Muscle layer of colon (tissue), 2 donors: Measurements from ENCODE around the gene MINK1.
"Not testable (repeated sequence)": the region's sequence is repeated elsewhere in the genome, so short reads cannot be mapped to it uniquely, and the experiment has no call there.

Experiments
- H3K27ac ChIP-seq: one replicate; pipeline ENCODE4 v1.7.0; 2013; ENCODE audit warnings: low read depth, mild to moderate bottlenecking, low read length, moderate library complexity
- H3K27me3 ChIP-seq, 2 donors: one replicate each; pipeline ENCODE4 v1.7.0; 2013; ENCODE audit warnings: low read length in 2 of 2, mild to moderate bottlenecking in 2 of 2; ENCODE audit not compliant: insufficient read depth in 2 of 2, control insufficient read depth in 1 of 2
- H3K36me3 ChIP-seq: one replicate; pipeline ENCODE4 v1.7.0; 2013; ENCODE audit warnings: mild to moderate bottlenecking, low read length; ENCODE audit not compliant: insufficient read depth
- H3K4me1 ChIP-seq: one replicate; pipeline ENCODE4 v1.7.0; 2013; ENCODE audit warnings: mild to moderate bottlenecking, low read length; ENCODE audit not compliant: insufficient read depth
- H3K4me3 ChIP-seq, 2 donors: one replicate each; pipeline ENCODE4 v1.7.0; 2013; ENCODE audit warnings: low read length in 2 of 2, low read depth in 1 of 2, mild to moderate bottlenecking in 1 of 2, moderate library complexity in 1 of 2
- H3K9ac ChIP-seq: one replicate; pipeline ENCODE4 v1.7.0; 2013; ENCODE audit warnings: low read length
- H3K9me3 ChIP-seq: one replicate; pipeline ENCODE4 v1.7.0; 2013; ENCODE audit warnings: mild to moderate bottlenecking, low read length
- donor health status: abdominal sarcoma.
- donor health status: Adenocarcinoma of cecum.

Gene MINK1

DNA sequence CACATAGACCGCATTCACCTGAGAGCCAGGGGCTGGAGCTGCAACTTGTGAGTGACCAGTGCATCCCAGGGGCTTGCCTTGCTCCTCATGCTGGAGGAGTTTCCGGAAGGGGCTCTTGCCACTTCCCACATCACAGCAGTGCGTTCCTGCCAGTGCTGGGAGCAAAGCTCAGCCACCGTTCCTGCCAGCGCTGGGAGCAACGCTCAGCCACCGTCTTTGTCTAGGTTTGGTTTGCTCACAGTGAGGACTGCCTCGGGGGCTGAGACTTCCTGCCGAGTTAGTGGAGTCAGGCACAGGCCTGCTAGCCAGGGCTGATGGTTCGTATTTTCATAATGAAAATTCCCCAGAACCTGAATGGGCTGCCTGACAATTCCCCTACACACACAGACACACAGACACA, 75.2 kb downstream of the MINK1 start:
- peaks cover 14% of the 10 kb centered on the region for H3K4me1 ChIP-seq
- H3K4me3 ChIP-seq = no peak overlapping the region
- no peak overlapping the region for H3K9ac ChIP-seq
- H3K9me3 ChIP-seq = no peaks in the 10 kb centered on the region
- no peaks in the 10 kb centered on the region for H3K36me3 ChIP-seq
- H3K27ac ChIP-seq = no peak overlapping the region
- H3K27me3 ChIP-seq = peaks cover 0 to 5% of the 10 kb centered on the region in 2 donors

DNA sequence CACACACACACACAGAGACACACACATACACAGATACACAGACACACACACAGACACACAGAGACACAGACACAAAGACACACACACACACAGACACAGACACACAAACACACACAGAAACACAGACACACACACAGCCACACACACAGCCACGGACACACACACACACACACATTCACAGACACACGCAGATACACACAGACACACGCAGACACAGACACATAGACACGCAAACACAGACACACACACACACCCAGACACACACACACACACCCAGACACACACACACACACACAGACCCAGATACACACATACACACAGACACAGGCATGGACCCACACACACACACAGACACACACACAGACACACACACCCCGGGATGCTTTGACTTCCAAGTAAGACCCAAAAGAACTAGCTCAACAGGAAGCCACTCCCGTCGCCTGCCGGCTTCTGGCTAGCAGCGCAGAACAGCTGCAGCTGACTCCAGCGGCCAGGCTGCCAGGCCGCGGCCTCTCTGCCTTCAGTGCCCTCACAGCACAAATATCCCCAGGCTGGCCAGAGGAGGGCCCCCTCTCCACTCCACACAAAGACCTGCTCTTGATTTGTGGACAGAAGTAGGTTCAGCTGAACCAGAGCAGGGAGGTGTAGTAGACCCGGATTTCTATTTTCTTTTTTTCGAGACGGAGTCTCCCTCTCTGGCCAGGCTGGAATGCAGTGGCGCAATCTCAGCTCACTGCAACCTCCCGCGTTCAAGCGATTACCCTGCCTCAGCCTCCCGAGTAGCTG, 75.8 kb downstream of the MINK1 start:
- no peak overlapping the region for H3K4me3 ChIP-seq

DNA sequence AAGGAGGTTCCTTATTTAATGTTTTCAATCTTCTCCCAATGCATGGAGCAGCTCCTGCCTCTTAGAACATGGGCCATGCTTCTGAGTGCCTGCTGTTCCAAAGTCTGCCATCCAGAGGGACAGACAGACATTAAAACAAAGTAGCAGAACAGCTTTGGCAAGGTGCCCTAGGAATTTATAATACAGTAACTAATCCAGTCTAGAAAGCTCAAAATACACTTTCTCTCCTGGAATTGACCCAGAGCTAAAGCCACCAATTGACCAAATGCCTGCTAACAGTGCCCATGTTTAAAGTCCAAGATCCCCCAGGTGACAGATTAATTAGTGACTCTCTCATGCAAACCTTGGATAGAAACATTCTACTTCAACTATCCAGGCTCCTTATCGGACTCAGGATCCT, 80.9 kb downstream of the MINK1 start:
- H3K36me3 ChIP-seq = no peaks in the 10 kb centered on the region
- no peak overlapping the region for H3K4me3 ChIP-seq
- H3K9ac ChIP-seq = no peak overlapping the region
- H3K27ac ChIP-seq = no peak overlapping the region
- H3K4me1 ChIP-seq = peaks cover 8% of the 10 kb centered on the region
- H3K9me3 ChIP-seq = no peaks in the 10 kb centered on the region
- H3K27me3 ChIP-seq = no peaks in the 10 kb centered on the region

More for the DNA sequence above, 75.8 kb downstream of the MINK1 start:
- H3K4me1 ChIP-seq = peaks cover 14% of the 10 kb centered on the region
- H3K27me3 ChIP-seq = peaks cover 0 to 4% of the 10 kb centered on the region in 2 donors
- H3K27ac ChIP-seq = no peak overlapping the region
- no peaks in the 10 kb centered on the region for H3K9me3 ChIP-seq
- peak overlapping the region; percentile 14 for H3K9ac ChIP-seq
- no peaks in the 10 kb centered on the region for H3K36me3 ChIP-seq

DNA sequence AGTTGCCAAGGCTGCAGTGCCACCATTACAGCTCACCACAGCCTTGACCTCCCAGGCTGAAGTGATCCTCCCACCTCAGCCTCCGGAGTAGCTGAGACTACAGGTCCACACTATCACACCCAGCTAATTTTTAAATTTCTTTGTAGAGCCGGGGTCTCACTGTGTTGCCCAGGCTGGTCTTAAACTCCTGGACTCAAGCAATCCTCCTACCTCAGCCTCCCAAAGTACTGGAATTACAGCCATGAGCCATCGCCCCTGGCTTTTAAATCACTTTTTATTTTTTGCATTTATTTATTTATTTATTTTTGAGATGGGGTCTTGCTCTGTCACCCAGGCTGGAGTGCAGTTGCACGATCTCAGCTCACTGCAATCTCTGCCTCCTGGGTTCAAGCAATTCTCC, 81.4 kb downstream of the MINK1 start:
- not testable (repeated sequence) for H3K9ac ChIP-seq, H3K36me3 ChIP-seq, H3K4me3 ChIP-seq, H3K27ac ChIP-seq, H3K27me3 ChIP-seq, H3K9me3 ChIP-seq, H3K4me1 ChIP-seq

DNA sequence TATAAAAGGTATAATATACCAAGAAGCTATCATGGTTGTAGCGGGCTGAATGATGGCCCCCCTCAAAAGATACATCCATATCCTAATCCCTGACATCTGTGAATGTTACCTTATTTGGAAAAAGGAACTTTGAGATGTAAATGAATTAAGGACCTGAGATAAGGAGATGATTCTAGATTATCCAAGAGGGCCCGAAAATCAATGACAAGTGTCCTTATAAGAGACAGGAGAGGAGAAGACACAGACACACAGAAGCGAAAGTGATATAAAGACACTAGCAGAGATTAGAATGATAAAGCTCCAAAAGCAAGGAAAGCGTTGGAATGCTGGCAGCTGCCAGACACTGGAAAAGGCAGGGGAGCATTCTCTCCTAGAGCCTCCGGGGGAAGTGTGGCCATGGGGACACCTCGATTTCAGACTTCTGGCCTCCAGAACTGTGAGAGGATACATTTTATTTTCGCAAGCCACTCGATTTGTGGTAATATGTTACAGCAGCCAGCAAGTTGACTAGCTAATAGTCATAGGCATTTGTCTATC, 86.4 kb downstream of the MINK1 start:
- H3K9ac ChIP-seq = no peak overlapping the region
- H3K4me1 ChIP-seq = no peaks in the 10 kb centered on the region
- no peaks in the 10 kb centered on the region for H3K9me3 ChIP-seq
- no peaks in the 10 kb centered on the region for H3K36me3 ChIP-seq
- H3K27me3 ChIP-seq = no peaks in the 10 kb centered on the region
- H3K4me3 ChIP-seq = no peak overlapping the region
- H3K27ac ChIP-seq = no peak overlapping the region

DNA sequence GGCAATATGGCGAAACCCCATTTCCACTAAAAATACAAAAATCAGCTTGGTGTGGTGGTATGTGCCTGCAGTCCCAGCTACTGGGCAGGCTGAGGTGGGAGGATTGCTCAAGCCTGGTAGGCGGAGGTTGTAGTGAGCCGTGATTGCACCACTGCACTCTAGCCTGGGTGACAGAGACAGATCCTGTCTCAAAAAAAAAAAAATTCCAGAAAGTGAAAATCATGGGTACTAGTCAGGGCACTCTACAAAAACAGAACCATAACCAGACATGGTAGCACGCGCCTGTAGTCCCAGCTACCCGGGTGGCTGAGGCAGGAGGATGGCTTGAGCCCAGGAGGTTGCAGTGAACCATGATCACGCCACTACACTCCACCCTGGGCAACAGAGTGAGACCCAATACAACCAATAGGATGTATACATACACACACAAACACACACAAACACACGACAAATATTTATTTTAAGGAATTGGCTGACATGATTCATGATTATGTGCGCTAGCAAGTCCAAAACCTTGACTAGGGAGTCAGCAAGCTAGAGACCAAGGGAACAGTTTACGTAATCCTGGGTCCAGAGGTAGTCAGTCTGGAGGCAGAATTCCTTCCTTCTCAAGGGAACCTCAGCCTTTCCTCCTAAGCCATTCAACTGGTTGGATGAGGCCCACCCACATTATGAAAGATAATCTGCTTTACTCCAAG, 87.4 kb downstream of the MINK1 start:
- H3K9me3 ChIP-seq = no peaks in the 10 kb centered on the region
- no peak overlapping the region for H3K27ac ChIP-seq
- no peak overlapping the region for H3K9ac ChIP-seq
- no peaks in the 10 kb centered on the region for H3K4me1 ChIP-seq
- no peaks in the 10 kb centered on the region for H3K36me3 ChIP-seq
- H3K4me3 ChIP-seq = no peak overlapping the region
- no peaks in the 10 kb centered on the region for H3K27me3 ChIP-seq

DNA sequence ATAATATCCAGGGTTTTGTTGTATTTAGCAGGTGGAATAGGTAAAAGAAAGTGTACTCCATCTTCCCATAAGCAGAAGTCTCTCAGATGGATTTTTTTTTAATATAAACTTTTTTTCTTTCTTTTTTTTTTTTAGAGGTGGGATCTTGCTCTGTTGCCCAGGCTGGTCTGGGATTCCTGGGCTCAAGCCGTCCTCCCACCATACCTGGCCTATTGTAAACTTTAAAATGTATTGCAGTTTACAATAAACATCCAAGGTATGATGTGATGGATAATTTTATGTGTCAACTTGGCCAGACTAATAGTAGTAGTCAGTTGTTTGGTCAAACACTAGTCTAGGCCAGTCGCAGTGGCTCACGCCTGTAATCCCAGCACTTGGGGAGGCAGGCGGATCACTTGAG, 88.2 kb downstream of the MINK1 start:
- no peaks in the 10 kb centered on the region for H3K4me1 ChIP-seq
- H3K36me3 ChIP-seq = no peaks in the 10 kb centered on the region
- H3K9ac ChIP-seq = no peak overlapping the region
- no peaks in the 10 kb centered on the region for H3K9me3 ChIP-seq
- H3K27me3 ChIP-seq = no peaks in the 10 kb centered on the region
- no peak overlapping the region for H3K4me3 ChIP-seq
- no peak overlapping the region for H3K27ac ChIP-seq

DNA sequence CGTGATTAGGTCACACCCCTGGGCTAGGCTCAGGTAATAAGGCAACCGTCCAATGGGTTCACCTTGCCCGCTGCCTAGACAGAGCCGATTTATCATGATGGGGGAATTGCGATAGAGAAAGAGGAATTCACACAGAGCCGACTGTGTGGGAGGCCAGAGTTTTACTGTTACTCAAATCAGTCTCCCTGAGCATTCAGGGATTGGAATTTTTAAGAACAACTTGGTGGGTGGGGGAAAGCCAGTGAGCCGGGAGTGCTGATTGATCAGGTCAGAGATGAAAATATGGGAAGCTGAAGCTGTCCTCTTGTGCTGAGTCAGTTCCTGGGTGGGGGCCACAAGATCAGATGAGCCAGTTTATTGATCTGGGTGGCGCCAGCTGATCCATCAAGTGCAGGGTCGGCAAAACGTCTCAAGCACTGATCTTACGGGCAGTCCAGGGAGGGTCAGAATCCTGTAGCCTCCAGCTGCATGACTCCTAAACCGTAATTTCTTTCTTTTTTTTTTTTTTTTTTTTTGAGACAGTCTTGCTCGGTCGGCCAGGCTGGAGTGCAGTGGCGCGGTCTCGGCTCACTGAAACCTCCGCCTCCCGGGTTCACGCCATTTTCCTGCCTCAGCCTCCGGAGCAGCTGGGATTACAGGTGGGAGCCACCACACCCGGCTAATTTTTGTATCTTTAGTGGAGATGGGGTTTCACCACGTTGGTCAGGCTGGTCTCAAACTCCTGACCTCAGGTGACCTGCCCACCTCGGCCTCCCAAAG, 93.6 kb downstream of the MINK1 start:
- H3K4me1 ChIP-seq, H3K4me3 ChIP-seq, H3K27me3 ChIP-seq, H3K36me3 ChIP-seq, H3K27ac ChIP-seq, H3K9ac ChIP-seq, H3K9me3 ChIP-seq: not testable (repeated sequence)

DNA sequence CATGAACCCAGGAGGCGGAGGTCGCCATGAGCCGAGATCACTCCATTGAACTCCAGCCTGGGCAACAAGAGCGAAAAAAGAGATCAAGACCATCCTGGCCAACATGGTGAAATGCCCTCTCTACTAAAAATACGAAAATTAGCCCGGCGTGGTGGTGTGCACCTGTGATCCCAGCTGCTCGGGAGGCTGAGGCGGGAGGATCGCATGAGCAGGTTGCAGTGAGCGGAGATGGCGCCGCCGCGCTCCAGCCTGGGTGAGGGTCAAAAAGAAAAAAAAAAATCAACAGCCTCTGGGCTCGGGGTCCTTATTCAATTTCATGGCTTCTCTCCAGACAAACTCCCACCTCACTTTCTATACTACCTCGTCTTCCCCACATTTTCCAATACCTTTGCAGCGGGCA, 95.7 kb downstream of the MINK1 start:
- Histone ChIP-seq H3K36me3 (no peaks in the 10 kb centered on the region), H3K9ac (no peak overlapping the region), H3K27ac (no peak overlapping the region), H3K27me3 (no peaks in the 10 kb centered on the region), H3K4me1 (peaks cover under 1% of the 10 kb centered on the region), H3K9me3 (no peaks in the 10 kb centered on the region), H3K4me3 (no peak overlapping the region)

DNA sequence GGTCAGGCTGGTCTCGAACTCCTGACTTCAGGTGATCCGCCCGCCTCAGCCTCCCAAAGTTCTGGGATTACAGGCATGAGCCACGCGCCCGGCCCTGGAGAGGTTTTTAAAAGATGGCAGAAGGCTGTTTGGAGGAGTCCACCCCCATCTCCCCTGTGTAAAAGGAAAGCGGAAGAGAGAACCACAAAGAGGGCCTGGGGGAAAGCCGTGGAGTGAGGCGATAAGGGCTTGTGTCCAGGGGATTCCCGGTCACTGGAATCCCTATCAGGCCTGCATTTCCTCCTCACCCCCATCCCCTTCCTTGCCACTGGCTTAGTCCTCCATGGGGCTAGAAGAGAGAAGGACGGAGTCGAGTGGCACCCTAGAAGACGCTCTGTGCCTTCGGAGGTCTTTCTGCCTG, 98.8 kb downstream of the MINK1 start, which contains the start of gene GP1BA:
GP1BA (plus strand) TSS at position 315 of the 400 bp plus-strand sequence. CDS start 328 bp downstream, outside the sequence.
- no peak within 1 kb of the TSS for H3K9ac ChIP-seq
- no peak within 1 kb of the TSS for H3K4me3 ChIP-seq
- H3K9me3 ChIP-seq = no peaks in the 10 kb centered on the region
- no peaks in the 10 kb centered on the region for H3K27me3 ChIP-seq
- H3K36me3 ChIP-seq = peaks cover 12% of the 10 kb centered on the region
- H3K27ac ChIP-seq = no peak within 1 kb of the TSS
- peaks cover 9% of the 10 kb centered on the region for H3K4me1 ChIP-seq

DNA sequence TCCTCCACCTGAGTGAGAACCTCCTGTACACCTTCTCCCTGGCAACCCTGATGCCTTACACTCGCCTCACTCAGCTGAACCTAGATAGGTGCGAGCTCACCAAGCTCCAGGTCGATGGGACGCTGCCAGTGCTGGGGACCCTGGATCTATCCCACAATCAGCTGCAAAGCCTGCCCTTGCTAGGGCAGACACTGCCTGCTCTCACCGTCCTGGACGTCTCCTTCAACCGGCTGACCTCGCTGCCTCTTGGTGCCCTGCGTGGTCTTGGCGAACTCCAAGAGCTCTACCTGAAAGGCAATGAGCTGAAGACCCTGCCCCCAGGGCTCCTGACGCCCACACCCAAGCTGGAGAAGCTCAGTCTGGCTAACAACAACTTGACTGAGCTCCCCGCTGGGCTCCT, 99.6 kb downstream of the MINK1 start:
- H3K9me3 ChIP-seq = no peaks in the 10 kb centered on the region
- H3K4me3 ChIP-seq = no peak overlapping the region

More for the DNA sequence above, 99.6 kb downstream of the MINK1 start:
- no peak overlapping the region for H3K27ac ChIP-seq
- no peaks in the 10 kb centered on the region for H3K27me3 ChIP-seq
- peaks cover 18% of the 10 kb centered on the region for H3K36me3 ChIP-seq
- peaks cover 9% of the 10 kb centered on the region for H3K4me1 ChIP-seq
- H3K9ac ChIP-seq = no peak overlapping the region
